HCT116 (cell line): ENCODE results near the gene TM9SF1. TPM values are rescaled to one million over a fixed set of nuclear protein-coding genes. Genes with fewer than 3 reads are reported as not detected.

Experiments
- ATAC-seq: fragments of 200-7000 bp; cut with Tn5 transposase; 2 replicates; pipeline ENCODE4 v1.9.1; 2020; ENCODE audit warnings: mild to moderate bottlenecking, moderate library complexity
- BruUV-seq: library from RNA; stranded (reverse); fragments of 400-500 nt; replicated peaks from 2 replicates; lab custom pipeline; 2021; lab: Mats Ljungman, UMichigan
- CTCF ChIA-PET: fragments of 300-600 bp; sonication (Branson Sonifier 250); formaldehyde crosslinking; loops from one replicate; lab custom pipeline; 2021; ENCODE audit warnings: antibody characterized with exemption; lab: Charles Lee
- POLR2A ChIA-PET: fragments of 300-600, 350-600 bp; sonication (Branson Sonifier 250); formaldehyde crosslinking; loops from one replicate; lab custom pipeline; 2021; ENCODE audit warnings: antibody characterized with exemption; lab: Charles Lee
- RAD21 ChIA-PET, 2 experiments: fragments of 300-600 bp; sonication (Branson Sonifier 250); formaldehyde crosslinking; loops; one replicate each; lab custom pipeline; 2023; ENCODE audit warnings: low total read pairs in 2 of 2; ENCODE audit not compliant: uncharacterized antibody in 2 of 2, unreplicated experiment in 2 of 2, low non-redundant PET in 1 of 2; lab: Charles Lee
- DNase-seq: peaks from one replicate; pipeline ENCODE4 v3.0.0-alpha.2; 2010; ENCODE audit warnings: low read depth, low spot score
- H2AFZ ChIP-seq: fragments of 200-600 bp; shearing (Covaris generic), sonication (generic); 2 replicates; pipeline ENCODE4 v1.6.1; 2017; ENCODE audit warnings: low read depth, mixed run types, mixed read lengths, antibody characterized with exemption, low read length; ENCODE audit not compliant: poor library complexity, severe bottlenecking
- H3K27ac ChIP-seq: 2 replicates; pipeline ENCODE4 v1.5.1; 2012; ENCODE audit warnings: low read depth, low read length
- H3K27me3 ChIP-seq: fragments of 200-600 bp; sonication (generic); 2 replicates; pipeline ENCODE4 v1.6.1; 2016; ENCODE audit warnings: mixed run types, low read length, mixed read lengths; ENCODE audit not compliant: insufficient read depth
- H3K36me3 ChIP-seq, 2 experiments: fragments of 200-500 bp in 1 of 2; fragments of 200-600 bp in 1 of 2; sonication (Bioruptor generic) in 1 of 2; sonication (generic) in 1 of 2; 2 replicates each; pipeline versions ENCODE4 v1.5.1 to v1.6.1; 2014 to 2016; ENCODE audit warnings: low read length in 2 of 2, inconsistent platforms in 1 of 2, mixed read lengths in 1 of 2, mixed run types in 1 of 2; ENCODE audit not compliant: insufficient read depth in 2 of 2, control insufficient read depth in 1 of 2
- H3K4me1 ChIP-seq, 2 experiments: fragments of 200-600 bp in 1 of 2; sonication (generic) in 1 of 2; 2 replicates each; pipeline versions ENCODE4 v1.5.1 to v1.6.1; 2012 to 2017; ENCODE audit warnings: low read length in 2 of 2, inconsistent platforms in 1 of 2, mild to moderate bottlenecking in 1 of 2, mixed read lengths in 1 of 2, mixed run types in 1 of 2, moderate library complexity in 1 of 2; ENCODE audit not compliant: insufficient read depth in 2 of 2, control insufficient read depth in 1 of 2
- H3K4me2 ChIP-seq: fragments of 200-600 bp; sonication (generic); 2 replicates; pipeline ENCODE4 v1.6.1; 2017; ENCODE audit warnings: mixed run types, low read length, mixed read lengths
- H3K4me3 ChIP-seq, 2 experiments: fragments of 200-600 bp in 1 of 2; sonication (generic) in 1 of 2; replicated peaks in 1 of 2; 2 replicates each; pipeline ENCODE4 v1.5.1; 2011 to 2016; ENCODE audit warnings: low read length in 2 of 2, control low read depth in 1 of 2, low read depth in 1 of 2, mild to moderate bottlenecking in 1 of 2, mixed read lengths in 1 of 2, mixed run types in 1 of 2
- H3K79me2 ChIP-seq: fragments of 200-600 bp; sonication (generic); 2 replicates; pipeline ENCODE4 v1.6.1; 2017; ENCODE audit warnings: mild to moderate bottlenecking, mixed run types, low read length, moderate library complexity, mixed read lengths; ENCODE audit not compliant: insufficient read depth
- H3K9ac ChIP-seq: fragments of 200-600 bp; sonication (generic); 2 replicates; pipeline ENCODE4 v1.6.1; 2016; ENCODE audit warnings: low read length, mixed read lengths
- H3K9me2 ChIP-seq: fragments of 200-600 bp; sonication (generic), shearing (Covaris generic); 2 replicates; pipeline ENCODE4 v1.6.1; 2017; ENCODE audit warnings: mixed run types, mild to moderate bottlenecking, moderate library complexity; ENCODE audit not compliant: insufficient read depth
- H3K9me3 ChIP-seq, 2 experiments: fragments of 200-500 bp in 1 of 2; fragments of 200-600 bp in 1 of 2; sonication (Bioruptor generic) in 1 of 2; sonication (generic) in 1 of 2; 2 replicates each; pipeline ENCODE4 v1.6.1; 2014 to 2017; ENCODE audit warnings: low read length in 2 of 2, mixed read lengths in 2 of 2, inconsistent platforms in 1 of 2, low read depth in 1 of 2, mild to moderate bottlenecking in 1 of 2, mixed run types in 1 of 2, moderate library complexity in 1 of 2; ENCODE audit not compliant: control insufficient read depth in 1 of 2, insufficient read depth in 1 of 2
- H4K20me1 ChIP-seq: fragments of 200-600 bp; sonication (generic), shearing (Covaris generic); 2 replicates; pipeline ENCODE4 v1.6.1; 2017; ENCODE audit warnings: mixed run types, mild to moderate bottlenecking, moderate library complexity; ENCODE audit not compliant: insufficient read depth
- ATF3 ChIP-seq: IDR thresholded peaks from 2 replicates; pipeline ENCODE4 v1.6.1; 2012
- CBX3 ChIP-seq: IDR thresholded peaks from 2 replicates; pipeline ENCODE4 v1.6.1; 2012; ENCODE audit warnings: low read depth
- CTCF ChIP-seq, 3 experiments: fragments of 200-600 bp in 1 of 3; sonication (generic) in 1 of 3; IDR thresholded peaks in 2 of 3; conservative IDR thresholded peaks in 1 of 3; 2 replicates each; pipeline ENCODE4 v1.5.1; 2012 to 2017; ENCODE audit warnings: low read depth in 2 of 3, low read length in 2 of 3, antibody characterized with exemption in 1 of 3, borderline replicate concordance in 1 of 3, control low read depth in 1 of 3, mild to moderate bottlenecking in 1 of 3, mixed read lengths in 1 of 3, mixed run types in 1 of 3, moderate library complexity in 1 of 3; ENCODE audit not compliant: insufficient read depth in 1 of 3
- EZH2 ChIP-seq: fragments of 200-600 bp; sonication (generic); IDR thresholded peaks from 2 replicates; pipeline ENCODE4 v1.6.1; 2017; ENCODE audit warnings: antibody characterized with exemption, mixed run types
- EZH2phosphoT487 ChIP-seq: fragments of 200-600 bp; IDR thresholded peaks from 2 replicates; pipeline ENCODE4 v1.6.1; 2018; ENCODE audit warnings: antibody characterized with exemption, borderline replicate concordance
- FOSL1 ChIP-seq: IDR thresholded peaks from 2 replicates; pipeline ENCODE4 v1.6.1; 2012; ENCODE audit warnings: low read depth
- JUND ChIP-seq: IDR thresholded peaks from 2 replicates; pipeline ENCODE4 v1.6.1; 2012
- MAX ChIP-seq: IDR thresholded peaks from 2 replicates; pipeline ENCODE4 v1.6.1; 2012
- POLR2A ChIP-seq: IDR thresholded peaks from 2 replicates; pipeline ENCODE4 v1.7.0; 2011; ENCODE audit warnings: borderline replicate concordance; ENCODE audit not compliant: insufficient read depth, insufficient read length; ENCODE audit errors: extremely low read depth
- RAD21 ChIP-seq: IDR thresholded peaks from 2 replicates; pipeline ENCODE4 v1.6.1; 2012; ENCODE audit warnings: low read depth, mild to moderate bottlenecking
- REST ChIP-seq: IDR thresholded peaks from 2 replicates; pipeline ENCODE4 v1.6.1; 2012; ENCODE audit warnings: low read depth
- SIN3A ChIP-seq: IDR thresholded peaks from 2 replicates; pipeline ENCODE4 v1.6.1; 2012; ENCODE audit warnings: low read depth
- SP1 ChIP-seq: IDR thresholded peaks from 2 replicates; pipeline ENCODE4 v1.6.1; 2012; ENCODE audit warnings: low read depth
- SRF ChIP-seq: IDR thresholded peaks from 2 replicates; pipeline ENCODE4 v1.6.1; 2012; ENCODE audit warnings: low read depth
- TCF7L2 ChIP-seq: IDR thresholded peaks from 2 replicates; pipeline ENCODE4 v1.7.0; 2011; ENCODE audit warnings: borderline replicate concordance, inconsistent platforms; ENCODE audit not compliant: insufficient read depth, insufficient read length; ENCODE audit errors: extremely low read depth
- YY1 ChIP-seq: IDR thresholded peaks from 2 replicates; pipeline ENCODE4 v1.6.1; 2011; ENCODE audit warnings: low read length, low read depth, moderate library complexity, mild to moderate bottlenecking; ENCODE audit not compliant: insufficient replicate concordance; ENCODE audit errors: extremely low read depth
- ZBTB33 ChIP-seq: IDR thresholded peaks from 2 replicates; pipeline ENCODE4 v1.6.1; 2011; ENCODE audit warnings: mild to moderate bottlenecking, low read length, moderate library complexity; ENCODE audit not compliant: insufficient replicate concordance; ENCODE audit errors: extremely low read depth
- ZFX ChIP-seq: fragments of 450-650 bp; IDR thresholded peaks from 2 replicates; pipeline ENCODE4 v1.6.1; 2017
- ZNF274 ChIP-seq: fragments of 200-500 bp; sonication (Bioruptor generic); IDR thresholded peaks from 2 replicates; pipeline ENCODE4 v1.6.1; 2014; ENCODE audit warnings: mild to moderate bottlenecking, low read depth, low read length, inconsistent platforms
- intact Hi-C: fragments of 100-400 bp; cut with micrococcal nuclease; formaldehyde crosslinking; loops from 2 replicates; pipeline ENCODE4 v1.10.0; 2022
- total RNA-seq: library from RNA; stranded (reverse); gene quantifications from one replicate; pipeline ENCODE4 v1.2.1, GENCODE V29; 2021; ENCODE audit not compliant: unreplicated experiment

TM9SF1 gene
- total RNA-seq, 1 experiment from 2014 or later: 35.2 TPM

- Histone ChIP-seq H3K27me3 (no peaks in the 10 kb centered on the region), H3K36me3 (peaks cover 15 to 18% of the 10 kb centered on the region in 2 experiments), H3K4me1 (peaks cover 27 to 35% of the 10 kb centered on the region in 2 experiments), H3K9me3 (no peaks in the 10 kb centered on the region), H4K20me1 (no peaks in the 10 kb centered on the region), H3K4me2 (no peak overlapping the region), H3K79me2 (peaks cover 61% of the 10 kb centered on the region), H2AFZ (no peak overlapping the region), H3K27ac (no peak overlapping the region), H3K4me3 (no peak overlapping the region), H3K9me2 (no peaks in the 10 kb centered on the region), H3K9ac (no peak overlapping the region)
- DNase-seq: no peak
- ChIA-PET RAD21 (no interaction called here), CTCF (no interaction called here), POLR2A (no interaction called here)
- no TSS peak for BruUV-seq
- TF ChIP-seq ATF3 (no peak), EZH2phosphoT487 (no peak), SIN3A (no peak), ZBTB33 (no peak), RAD21 (no peak), SP1 (no peak), TCF7L2 (no peak), POLR2A (no peak), REST (no peak), FOSL1 (no peak), ZNF274 (no peak), SRF (no peak), CTCF (IDR thresholded peaks at IDR 0.05 in 2 of 3, conservative IDR thresholded peaks at IDR 0.05 in 1 of 3; ENCODE audit: borderline replicate concordance in 1 of 3, insufficient read depth in 1 of 3, low read depth in 2 of 3, low read length in 2 of 3) (no peak), JUND (no peak), MAX (no peak), ZFX (no peak), EZH2 (no peak), YY1 (no peak), CBX3 (no peak)
- intact Hi-C loops: no loop called here
- ATAC-seq: no peak
These were observed 51.7 kb downstream of the TM9SF1 start for GRCh38 chr14:24143511-24143910.
